Head of caudate nucleus (tissue), 42 donors: ENCODE measurements around the gene CRB2.

ENCODE experiments used
- DNase-seq, 42 donors: peaks; one replicate each; pipeline versions ENCODE4 v3.0.0 to v3.0.0-alpha.2; 2020 to 2021; ENCODE audit warnings: mixed read lengths in 7 of 42
- intact Hi-C: fragments of 100-400 bp; cut with DNase I; formaldehyde crosslinking; loops from one replicate; pipeline ENCODE4 v1.15.0; 2022

CRB2 gene

DNA sequence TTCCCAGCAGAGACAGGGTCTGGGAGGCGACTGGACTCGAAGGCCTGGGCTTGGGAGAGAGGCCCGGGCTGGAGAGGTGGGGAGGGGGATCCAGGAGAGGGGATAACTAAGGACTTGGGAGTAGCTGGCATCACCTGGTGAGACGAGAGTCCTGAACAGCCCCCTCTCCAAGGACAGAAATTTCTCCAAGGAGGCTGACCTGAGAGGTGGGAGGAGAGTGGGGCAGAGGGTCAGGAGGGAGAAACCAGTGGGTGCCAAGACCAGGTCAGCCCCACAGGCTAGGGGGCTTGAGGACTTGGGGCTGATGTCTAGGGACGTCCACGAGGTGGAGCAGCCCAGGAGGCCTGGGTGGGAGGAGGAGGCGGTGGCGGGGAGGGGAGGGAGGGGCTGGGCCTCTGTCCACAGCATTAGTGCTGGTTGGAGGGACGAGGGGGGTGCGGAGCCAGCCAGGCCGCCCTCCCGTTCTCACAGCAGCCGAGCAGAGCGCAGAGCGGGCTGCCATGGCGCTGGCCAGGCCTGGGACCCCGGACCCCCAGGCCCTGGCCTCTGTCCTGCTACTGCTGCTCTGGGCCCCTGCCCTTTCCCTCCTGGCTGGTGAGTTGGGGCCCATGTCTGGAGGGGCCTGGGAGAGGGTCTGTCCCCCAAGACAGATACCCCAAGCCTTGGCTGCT, at the start of gene CRB2:
Gene CRB2, plus strand, starts transcription at position 437 of the 671 bp plus-strand sequence. Its CDS starts 64 bp downstream, at position 501.
- intact Hi-C loops: no loop called here
- DNase-seq: peak in 36 of 42 donors; percentile 30 to 87 (median 60)

DNA sequence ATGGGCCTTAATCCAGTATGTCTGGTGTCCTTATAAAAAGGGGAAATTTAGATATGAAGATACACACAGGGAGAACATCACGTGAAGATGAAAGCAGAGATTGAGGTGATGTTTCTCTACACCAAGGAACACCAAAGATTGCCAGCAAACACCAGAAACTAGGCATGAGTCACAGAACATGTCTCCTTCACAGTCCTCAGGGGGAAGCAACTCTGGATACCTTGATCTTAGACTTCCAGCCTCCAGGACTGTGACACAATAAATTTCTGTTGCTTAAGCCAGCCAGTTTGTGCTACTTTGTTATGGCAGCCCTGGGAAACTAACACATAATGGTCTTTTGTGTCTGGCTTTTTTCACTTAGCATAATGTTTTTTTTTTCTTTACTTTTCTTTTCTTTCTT, 46.4 kb upstream of the CRB2 start:
- DNase-seq: no peak
- intact Hi-C loops: no loop called here

DNA sequence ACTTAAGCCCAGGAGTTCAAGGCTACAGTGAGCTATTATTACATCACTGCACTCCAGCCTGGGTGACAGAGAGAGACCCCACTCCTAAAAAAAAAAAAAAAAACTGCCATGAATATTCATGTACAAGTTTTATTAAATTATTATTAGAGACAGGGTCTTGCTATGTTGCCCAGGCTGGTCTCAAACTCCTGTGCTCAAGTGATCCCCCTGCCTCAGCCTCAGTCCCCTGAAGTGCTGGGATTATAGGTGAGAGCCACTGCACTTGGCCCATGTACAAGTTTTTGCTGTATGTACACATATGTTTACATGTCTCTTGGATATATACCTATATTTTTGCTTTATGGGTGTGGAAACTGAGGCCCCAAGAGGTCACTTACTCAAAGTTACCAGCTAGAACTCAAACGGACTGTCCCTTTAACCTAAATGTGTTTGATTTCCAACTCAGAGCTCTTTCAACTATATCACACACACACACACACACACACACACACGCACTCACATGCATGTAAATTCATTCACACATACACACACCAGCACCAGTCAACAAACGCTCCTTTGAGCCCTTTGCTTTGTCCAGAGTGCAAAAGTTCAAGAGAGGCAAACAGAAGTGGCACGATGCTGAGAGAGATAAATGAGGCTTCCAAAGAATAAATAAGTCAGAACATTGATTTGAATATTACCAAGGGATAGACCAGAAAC, 45.3 kb upstream of the CRB2 start:
- DNase-seq: no peak

DNA sequence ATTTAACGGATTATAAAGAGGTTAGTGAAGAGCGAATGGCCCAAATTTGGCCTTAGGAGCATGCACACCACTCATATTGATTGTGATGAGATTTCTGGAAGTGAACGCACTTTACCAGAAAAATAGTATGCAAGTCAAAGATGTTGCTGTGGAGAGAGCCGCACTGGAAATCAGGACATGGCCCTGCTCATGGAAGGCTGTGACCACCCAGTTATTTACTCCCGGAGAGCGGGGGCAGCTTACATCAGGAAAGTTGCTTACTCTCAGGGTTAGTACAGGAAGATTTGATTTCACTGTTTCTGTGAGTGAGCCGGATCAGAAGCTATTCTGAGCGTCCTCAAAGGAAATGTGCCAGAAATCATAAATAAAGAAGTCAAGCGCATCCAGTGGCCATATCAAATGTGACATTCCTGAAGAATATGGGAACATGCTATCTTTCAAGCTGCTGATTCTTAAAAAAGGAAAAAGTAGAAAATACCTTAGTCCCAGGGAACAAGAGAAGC, 44.7 kb upstream of the CRB2 start:
- intact Hi-C loops: no loop called here
- no peak for DNase-seq

More for the DNA sequence above, 45.3 kb upstream of the CRB2 start:
- intact Hi-C loops: no loop called here

DNA sequence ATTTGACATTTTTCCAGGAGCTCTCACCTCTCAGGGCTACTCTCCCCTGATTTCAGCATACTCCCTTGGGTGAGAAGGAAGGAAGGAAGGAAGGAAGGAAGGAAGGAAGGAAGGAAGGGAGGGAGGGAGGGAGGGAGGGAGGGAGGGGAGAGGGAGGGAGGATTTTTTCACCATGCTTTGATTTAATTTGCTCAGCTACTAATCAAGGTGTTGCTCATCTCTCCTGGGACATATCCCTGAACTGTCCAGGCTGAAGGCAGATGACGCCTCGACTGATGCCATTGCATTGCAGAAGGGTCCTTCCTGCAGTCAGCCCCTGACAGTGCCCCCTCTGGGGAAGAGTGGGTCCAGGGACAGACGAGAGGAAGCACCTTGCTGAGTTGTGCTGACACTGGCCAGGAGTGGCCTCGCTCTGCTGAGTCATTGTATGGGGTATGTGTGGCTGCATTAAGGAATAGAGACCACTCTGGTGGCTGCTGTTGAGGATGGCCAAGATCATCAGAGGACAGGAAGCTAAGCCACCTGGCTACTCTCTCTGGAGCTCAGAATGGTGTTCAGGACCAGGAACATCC, 43.6 kb upstream of the CRB2 start:
- intact Hi-C loops: no loop called here
- no peak for DNase-seq

DNA sequence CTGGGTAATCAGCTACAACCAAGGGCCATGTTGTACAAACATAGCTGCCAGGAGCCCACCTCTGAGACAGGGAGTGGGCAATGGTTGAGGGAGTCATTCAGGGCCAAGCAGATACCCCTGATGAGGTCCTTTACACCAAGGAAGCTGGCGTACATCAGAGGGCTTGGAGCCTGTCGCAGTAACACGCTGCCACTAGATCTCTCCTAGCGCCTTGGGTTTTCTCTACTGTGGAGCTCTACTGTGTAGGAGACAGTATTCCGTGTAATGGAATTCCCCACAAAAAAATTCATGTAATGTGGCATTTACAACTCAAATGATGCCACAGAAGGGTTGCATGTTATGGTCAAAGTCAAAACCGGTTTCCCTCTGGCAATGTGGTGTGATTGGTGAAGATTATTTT, 41.4 kb upstream of the CRB2 start:
- intact Hi-C loops: no loop called here
- no peak for DNase-seq

DNA sequence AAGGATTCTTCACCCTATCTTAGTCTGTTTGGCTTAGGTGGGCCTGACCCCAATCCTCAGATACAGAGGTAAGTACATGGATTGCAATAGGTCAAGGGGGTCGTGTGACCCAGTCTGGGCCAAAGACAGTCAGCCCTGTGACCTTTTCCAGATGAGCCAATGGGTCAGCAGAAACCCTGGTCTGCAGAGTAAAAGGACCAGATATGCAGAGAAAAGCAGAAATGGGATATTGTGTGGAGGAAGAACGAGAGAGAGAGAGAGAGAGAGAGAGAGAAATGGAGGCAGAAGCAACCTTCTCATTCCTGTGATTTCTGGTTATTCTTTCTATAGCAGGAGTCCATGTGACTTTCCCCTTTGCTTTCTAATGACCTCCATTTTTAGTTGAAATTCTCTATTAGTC, 40.4 kb upstream of the CRB2 start:
- intact Hi-C loops: no loop called here
- no peak for DNase-seq

DNA sequence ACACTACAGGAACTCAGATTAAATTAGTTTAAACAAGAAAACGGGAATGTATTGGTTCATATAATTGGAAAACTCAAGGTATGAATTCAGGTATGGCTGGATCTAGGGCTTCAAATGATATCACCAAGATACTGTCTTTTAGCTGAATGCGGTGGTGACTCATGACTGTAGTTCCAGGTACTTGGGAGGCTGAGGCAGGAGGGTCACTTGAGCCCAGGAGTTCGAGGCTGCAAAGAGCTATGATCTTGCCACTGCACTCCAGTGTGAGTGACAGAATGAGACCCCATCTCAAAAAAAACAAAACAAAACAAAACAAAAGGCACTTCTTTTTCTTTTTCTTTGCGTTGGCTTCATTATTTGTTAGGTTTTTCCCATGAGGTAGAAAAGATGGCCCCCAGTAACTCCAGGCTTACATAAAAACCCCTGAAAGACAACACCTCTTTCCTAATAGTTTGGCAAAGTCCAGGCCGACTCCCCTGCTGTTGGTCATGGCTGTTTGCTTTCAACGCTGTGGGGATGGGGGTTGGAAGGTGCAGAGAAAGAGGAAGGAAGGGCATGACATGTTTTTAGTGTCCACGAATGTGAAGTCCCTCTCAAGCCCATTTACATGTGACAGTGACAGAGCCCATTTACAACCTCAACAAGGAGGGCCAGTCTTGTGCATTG, 39.8 kb upstream of the CRB2 start:
- intact Hi-C loops: no loop called here
- DNase-seq: peak in 1 of 42 donors; percentile 44

DNA sequence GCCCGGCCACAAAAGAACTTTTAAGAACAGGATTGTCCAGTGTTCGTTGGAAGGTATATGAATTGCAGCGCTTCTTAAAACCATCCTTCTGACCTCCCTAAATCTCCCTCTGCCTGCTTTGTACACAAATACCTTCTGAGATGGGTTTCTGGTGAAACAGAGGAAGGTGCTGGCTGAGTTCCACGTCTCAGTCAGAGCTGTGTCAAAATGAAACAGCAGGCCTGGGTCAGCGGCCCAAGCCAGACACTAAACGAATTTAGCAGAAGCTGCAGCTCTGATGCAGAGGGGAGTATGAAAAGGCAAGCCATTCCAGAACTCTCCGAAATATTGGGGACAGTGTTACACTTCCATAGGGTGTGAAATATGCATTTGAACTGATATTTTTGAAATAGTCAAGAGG, 37.8 kb upstream of the CRB2 start:
- intact Hi-C loops: no loop called here
- DNase-seq: peak in 21 of 42 donors; percentile 12 to 63 (median 40)

DNA sequence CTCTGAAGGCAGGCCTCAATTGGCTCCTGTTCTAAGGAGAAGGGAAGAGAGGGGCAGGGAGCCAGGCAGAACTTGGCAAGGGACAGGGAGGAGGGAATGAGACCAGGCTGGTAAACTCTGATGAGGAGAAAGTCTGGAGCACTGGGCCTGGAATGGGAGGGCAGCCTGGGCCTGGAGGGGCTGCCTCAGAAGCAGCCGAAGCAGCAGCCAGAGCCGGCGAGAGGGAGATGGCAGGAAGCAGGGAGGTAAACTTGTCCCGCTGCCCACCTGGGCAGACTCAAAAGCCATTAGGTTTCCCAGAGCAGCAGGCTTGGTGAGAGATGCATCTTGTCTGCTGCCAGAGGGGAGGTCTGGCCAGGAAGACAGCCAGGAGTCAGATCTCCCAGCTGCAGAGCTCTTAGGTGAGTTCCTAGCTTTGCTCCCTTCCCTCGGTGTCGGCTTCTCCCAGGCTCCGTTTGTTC, 37.0 kb upstream of the CRB2 start:
- peak in 26 of 42 donors; percentile 13 to 66 (median 36) for DNase-seq
- intact Hi-C loops: no loop called here

DNA sequence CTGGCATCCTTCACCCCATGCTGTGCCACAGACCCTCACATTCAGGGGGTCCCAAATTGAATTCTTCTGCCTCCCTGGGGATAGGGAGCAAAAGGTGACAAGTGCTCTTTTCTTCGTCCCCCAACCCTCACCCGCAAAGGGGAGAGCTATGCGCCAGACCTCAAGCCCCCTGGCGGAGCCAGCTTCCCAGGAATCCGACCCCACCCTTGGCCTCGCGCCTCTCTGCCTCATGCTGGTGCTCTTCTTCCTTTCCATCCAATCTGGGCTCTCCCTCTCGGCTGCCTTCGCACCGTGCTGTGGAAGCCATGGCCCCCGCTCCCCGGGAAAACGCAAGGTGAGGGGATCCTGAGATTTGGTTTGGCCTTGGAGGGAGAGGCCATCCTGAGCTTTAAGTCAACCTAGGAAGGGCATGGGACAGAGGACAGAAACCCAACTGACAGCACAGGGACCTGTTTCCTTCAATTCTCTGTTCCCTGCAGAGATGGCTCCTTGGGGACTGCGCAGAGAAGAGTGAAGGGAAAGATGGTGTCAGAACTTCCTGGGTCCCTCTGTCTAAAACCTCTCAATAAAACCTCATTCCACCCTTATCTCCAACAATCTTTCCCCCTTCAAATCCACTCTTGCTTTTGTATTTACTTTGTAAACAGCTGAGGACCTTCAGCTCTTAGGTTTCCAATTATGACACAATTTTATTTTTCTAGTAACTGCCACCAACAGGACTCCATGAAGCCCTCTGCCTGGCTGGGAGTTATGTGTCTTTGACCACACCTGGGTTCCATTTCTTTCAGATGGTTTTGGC, 36.3 kb upstream of the CRB2 start:
- intact Hi-C loops: no loop called here

DNA sequence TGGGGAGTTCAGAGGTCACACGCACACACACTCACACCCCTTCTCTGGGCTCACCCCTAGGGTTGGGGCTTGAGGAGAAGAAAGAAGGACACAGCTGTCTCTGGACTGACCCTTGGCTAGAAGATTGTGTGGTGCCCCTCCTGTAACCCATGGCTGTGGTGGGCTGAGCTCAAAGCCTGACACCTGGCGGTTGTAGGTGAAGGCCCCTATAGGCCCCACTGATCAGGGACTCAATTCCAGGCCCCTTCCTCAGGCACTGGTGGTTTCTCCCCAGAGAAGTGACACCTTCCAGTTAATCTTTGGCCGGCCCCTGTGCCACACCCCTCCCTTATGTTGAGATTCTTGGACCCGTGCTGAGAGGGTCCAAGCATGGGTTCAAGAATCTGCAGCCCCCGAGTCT, 35.2 kb upstream of the CRB2 start:
- no peak for DNase-seq

More for the DNA sequence above, 36.3 kb upstream of the CRB2 start:
- no peak for DNase-seq

DNA sequence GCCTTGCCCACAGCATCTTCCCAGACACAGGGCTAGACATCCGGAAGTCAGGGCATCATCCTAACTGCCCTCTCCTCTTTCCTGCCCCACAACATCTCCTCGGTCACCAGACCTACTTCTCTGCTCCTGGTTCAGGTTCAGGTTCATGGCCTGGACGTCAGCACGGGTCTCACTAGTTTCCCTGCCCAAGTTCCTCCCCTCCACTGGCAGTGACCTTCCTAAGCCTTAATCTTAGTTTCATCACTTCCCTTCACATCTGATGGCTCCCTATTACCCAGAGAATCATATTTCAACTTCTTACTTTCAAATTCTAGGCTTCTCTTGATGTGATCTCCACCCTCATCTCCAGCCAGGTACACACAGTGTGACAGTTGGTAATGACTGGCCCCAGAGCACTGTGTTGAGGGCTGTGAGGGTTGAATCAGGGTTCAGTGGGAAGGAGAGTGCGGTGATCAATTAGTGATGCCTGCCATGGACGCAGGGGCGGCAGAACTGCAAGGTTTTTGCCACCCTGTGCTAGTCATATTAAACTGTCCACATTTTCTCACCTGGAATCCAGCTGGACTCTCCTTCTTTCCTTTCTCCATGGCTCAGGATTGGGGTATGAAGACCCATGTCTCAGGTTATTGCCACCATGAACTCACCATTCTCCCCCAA, 34.3 kb upstream of the CRB2 start:
- DNase-seq: no peak
- intact Hi-C loops: no loop called here

More for the DNA sequence above, 35.2 kb upstream of the CRB2 start:
- intact Hi-C loops: no loop called here

DNA sequence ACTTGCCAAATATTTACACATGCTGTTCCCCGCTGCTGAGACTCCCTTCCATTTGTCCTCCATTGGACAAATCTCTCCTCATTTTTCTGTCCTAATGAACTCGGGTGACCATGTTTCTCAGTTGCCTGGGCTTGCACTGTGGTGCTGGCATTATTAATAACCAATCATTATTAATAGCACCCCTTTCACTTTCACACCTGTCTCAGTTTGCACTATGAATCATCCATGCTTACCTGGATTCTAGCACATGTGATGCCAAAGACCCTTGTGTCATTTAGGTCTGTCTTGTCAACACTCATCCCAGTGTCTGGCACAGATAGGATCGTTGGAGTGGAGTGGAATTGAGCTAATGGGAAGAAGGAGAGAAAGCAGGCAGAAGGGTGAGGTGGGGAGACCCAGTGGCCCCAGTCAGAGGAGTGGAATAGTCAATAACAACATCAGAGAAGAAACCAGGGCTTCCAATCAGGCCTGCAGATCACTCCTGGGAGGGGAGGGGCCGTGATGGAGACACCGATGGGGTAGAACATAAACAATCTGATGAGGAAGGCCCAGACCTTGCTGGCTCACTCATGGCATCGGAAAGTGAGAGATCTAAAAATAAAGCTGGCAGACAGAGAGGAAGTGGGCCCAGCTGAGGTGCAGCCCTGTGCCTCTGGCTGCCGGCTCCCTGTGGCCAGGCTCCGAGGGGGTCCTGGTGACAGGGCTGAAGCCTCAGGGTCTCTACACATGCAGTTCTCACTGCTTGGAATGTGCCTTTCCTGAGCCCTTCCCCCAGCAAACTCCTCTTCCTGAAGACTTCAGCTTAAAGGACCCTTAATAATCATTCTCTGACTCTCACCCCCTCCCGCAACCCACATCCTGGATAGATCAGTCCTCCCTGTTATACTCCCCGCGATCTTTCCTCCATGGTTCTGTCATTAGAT, 33.5 kb upstream of the CRB2 start:
- DNase-seq: peak in 2 of 42 donors; percentile 16 to 22
- intact Hi-C loops: no loop called here

DNA sequence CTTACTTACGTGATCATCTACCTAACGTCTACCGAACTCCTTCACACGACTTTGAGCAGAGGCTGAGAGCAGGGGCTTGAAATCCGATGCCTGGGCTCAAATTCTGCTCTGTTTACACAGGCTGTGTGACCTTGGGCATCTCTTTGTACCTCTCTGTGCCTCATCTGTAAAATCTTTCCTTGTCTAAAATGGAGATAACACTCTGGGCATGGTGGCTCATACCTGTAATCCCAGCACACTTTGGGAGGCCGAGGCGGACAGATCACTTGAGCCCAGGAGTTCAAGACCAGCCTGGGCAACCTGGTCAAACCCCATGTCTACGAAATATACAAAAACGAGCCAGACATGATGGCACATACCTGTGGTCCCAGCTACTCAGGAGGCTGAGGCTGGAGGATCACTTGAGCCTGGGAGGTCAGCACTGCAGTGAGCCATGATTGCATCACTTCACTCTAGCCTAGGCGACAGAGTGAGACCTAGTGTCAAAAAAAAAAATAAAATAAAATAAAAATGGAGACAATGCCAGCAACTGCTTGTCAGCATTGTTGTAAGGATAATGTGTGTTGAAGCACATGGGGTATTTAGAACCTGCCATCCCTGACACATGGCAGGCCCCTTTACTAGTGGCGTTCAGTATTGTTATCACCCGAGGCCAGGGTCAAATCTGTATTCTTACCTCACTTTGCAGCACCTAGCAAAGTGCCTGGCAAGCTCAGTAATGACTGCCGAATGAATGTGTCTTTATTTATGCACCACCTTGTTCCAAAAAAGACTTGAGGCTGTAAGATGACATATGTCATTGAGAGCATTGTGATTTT, 32.6 kb upstream of the CRB2 start:
- intact Hi-C loops: no loop called here
- DNase-seq: no peak

DNA sequence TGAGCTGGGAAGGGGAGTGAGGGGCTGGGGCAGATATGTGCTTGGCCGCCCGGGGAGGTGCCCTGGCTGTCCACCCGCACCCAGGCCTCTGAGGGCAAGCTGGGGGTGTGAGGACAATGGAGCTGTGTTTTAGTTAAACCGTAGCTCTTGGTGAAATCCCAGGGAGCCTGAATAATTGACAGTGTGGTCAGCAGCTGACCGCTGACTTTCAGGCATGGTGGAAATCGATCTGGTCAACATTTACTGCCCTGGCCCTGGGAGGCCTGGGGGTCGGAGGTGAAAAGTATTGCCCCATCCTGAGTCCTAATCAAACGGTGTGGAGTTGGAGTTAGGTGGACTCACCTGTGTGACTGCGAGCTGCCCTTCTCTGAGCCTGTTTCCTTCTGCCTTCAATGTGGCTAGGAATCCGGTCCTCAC, 31.2 kb upstream of the CRB2 start:
- no peak for DNase-seq
- intact Hi-C loops: no loop called here
